ENCODE results near the gene COQ2. TPM values are rescaled to one million over a fixed set of nuclear protein-coding genes. Genes with fewer than 3 reads are reported as not detected.
"Not testable (repeated sequence)": the region's sequence is repeated elsewhere in the genome, so short reads cannot be mapped to it uniquely, and the experiment has no call there.

The COQ2 gene
- total RNA-seq, 2 donors from 2014 or later: 17.8 to 18.7 TPM

DNA sequence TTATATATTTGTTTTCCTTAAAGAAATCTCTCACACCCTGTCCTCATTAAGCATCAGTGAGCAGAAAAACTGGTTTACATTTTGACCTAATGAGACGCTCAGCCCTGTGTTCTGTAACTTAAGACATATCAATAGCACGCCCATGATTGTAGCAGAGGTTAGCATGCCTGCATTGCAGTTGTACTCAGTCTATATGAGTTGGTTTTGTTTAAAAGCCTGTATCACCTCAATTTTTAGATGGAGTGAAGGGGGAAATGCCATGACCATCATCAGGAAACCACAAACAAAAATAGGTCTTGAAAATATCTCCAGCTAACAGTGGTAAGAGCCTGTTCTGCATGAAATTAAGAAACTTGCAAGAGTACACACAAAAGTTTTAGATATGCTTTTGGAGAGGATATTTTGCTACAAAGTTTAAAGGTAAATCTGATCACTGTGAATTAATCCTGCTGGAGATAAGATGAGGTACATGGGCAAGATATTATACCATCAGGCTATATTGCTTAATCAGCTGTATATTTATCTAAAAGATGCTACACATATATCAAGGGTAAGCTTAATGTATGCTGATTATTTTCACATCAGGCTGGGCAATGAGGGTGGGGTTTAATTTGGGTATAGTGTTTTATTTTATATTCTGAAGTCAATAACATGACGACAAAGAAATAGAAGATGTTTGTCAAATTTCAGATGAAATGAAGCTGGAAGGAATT, 13.1 kb upstream of the COQ2 start:
- Mint-ChIP-seq H3K27ac (no peak overlapping the region), H3K36me3 (no peaks in the 10 kb centered on the region), H3K9me3 (no peaks in the 10 kb centered on the region)
- DNase-seq (ENCODE audit: low spot score in 2 of 2) (no peak), ATAC-seq (no peak)

DNA sequence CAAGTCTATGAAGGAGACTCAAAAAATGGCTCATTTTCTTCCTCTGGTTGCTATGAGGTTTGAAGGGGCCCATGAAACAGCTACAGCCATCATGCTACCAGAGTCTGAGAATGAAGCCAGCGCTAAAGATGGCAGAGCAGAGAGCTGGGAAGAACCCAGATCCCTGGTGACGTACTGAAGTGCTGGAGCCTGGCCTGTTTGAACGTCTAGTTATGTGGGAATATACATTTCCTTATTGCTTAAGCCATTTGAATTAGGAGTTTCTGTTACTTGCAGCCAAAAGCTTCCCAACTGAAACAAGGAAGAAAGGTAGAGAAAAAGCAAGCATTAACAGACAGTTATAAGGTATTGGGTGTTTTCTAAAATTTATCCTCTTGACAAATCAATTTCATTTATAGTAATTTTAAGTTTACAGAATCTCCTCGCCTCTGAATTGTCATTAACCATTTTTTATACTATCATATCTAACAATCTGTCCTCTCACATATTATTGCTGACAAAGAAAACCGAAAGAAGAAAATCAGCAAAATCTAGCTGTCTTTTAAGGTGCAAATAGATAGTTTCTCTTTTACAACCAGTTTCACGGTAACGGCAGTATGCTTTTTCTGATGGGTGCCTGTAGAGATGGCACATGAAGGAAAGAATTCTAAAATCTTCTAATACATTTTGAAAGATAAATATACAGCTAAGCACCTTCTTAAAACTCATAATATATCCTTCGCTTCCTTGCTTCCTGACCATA, 8.9 kb upstream of the COQ2 start:
- Mint-ChIP-seq H3K9me3 (peaks cover 0 to 5% of the 10 kb centered on the region in 2 donors), H3K36me3 (peaks cover 0 to 17% of the 10 kb centered on the region in 2 donors), H3K27ac (no peak overlapping the region)
- ATAC-seq (no peak), DNase-seq (ENCODE audit: low spot score in 2 of 2) (no peak)

DNA sequence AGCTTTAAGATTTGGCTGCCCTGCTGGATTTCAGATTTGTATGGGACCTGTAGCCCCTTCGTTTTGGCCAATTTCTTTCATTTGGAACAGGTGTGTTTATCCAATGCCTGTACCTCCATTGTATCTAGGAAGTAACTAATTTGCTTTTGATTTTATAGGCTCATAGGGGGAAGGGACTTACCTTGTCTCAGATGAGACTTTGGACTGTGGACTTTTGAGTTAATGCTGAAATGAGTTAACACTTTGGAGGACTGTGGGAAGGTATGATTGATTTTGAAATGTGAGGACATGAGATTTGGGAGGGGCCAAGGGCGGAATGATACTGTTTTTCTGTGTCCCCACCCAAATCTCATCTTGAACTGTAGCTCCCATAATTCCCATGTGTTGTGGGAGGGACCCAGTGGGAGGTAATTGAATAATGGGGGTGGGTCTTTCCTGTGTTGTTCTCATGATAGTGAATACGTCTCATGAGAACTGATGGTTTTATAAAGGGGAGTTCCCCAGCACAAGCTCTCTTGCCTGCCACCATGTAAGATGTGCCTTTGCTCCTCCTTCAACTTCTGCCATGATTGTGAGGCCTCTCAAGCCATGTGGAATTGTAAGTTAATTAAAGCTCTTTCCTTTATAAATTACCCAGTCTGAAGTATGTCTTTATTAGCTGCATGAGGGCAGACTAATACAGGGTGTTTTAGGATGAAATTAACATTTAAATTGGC, 5.6 kb upstream of the COQ2 start:
- ATAC-seq; H3K9me3 Mint-ChIP-seq; DNase-seq (ENCODE audit: low spot score in 2 of 2); H3K27ac Mint-ChIP-seq: not testable (repeated sequence)
- H3K36me3 Mint-ChIP-seq: peaks cover 0 to 17% of the 10 kb centered on the region in 2 donors

DNA sequence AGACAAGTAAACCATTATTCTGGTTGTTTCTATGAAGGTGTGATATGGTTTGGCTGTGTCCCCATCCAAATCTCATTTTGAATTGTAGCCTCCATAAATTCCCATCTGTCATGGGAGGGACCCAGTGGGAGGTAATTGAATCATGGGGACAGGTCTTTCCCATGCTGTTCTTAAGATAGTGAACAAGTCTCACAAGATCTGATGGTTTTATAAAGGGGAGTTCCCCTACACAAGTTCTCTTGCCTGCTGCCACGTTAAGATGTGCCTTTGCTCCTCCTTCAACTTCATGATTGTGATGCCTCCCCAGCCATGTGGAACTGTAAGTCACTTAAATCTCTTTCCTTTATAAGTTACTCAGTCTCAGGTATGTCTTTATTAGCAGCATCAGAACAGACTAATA, 3.8 kb upstream of the COQ2 start:
- not testable (repeated sequence) for ATAC-seq; H3K9me3 Mint-ChIP-seq; H3K27ac Mint-ChIP-seq; DNase-seq (ENCODE audit: low spot score in 2 of 2)
- peaks cover 8 to 17% of the 10 kb centered on the region in 2 donors for H3K36me3 Mint-ChIP-seq

DNA sequence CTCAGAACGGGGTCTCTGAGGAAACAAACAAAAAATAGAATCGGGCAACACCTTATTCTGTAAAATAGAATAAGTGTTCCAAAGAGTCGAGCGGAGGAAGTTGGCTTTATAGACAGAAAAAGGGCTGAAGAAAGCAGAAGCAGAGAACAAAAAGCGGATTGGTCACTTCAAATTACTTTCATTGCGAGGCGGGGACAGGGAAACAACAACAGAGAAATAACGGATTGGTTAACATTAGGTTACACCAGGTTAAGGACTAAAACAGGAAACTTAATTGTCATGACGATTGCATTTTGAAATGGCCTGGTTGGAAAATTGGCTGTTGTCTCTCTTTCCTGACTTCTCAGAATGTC, 433 bp upstream of the COQ2 start:
- peaks cover 5 to 9% of the 10 kb centered on the region in 2 donors for H3K36me3 Mint-ChIP-seq

DNA sequence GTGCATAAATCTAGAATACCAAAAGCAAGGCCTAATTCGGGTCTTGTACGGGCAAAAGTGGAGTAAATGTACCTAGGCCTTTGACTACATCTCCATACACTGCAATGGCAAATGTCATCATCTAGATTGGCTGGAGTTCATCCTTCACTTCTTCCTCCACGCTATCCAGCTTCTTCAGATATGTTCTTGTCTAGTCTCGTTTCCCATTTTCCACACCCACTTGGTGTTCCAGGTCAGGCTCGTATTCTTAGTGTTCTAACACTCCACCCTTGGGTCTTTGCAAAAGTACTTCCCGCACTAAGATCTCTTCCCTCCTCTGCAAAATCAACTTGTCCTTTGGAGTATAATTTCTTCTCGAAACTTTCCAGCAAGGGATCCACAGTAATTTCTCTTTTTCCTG, 1.4 kb downstream of the COQ2 start:
- Mint-ChIP-seq H3K27ac (peak overlapping the region in 1 of 2 donors; percentile 96), H3K36me3 (peaks cover 0 to 13% of the 10 kb centered on the region in 2 donors), H3K9me3 (no peaks in the 10 kb centered on the region)
- DNase-seq (ENCODE audit: low spot score in 2 of 2) (no peak), ATAC-seq (no peak)

More for the DNA sequence above, 433 bp upstream of the COQ2 start:
- ATAC-seq (peak in 1 of 2 donors; percentile 9), DNase-seq (ENCODE audit: low spot score in 2 of 2) (no peak)
- Mint-ChIP-seq H3K27ac (peak overlapping the region; percentile 96 to 98), H3K9me3 (no peaks in the 10 kb centered on the region)

DNA sequence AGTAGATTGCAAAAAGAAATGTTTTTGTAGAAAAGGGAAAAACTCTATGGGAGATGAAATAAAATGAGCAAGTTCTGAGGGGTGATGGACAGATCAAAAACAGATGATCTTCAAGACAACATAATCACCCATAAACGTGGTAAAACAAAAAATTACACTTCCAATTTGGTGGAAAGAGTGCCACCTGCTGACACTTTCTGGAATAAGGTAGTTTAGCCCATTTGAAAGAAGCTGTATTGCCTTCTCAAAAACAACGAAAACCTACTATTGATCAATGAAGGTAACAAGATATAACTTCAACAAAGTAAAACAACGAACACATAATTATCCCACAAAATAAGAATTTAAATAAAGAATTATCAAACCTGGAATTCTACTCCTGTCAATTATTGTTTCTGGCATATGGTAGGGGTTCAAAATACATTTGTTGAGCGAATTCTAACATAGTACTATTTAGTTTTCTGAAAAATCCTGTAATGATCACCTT, 2.5 kb downstream of the COQ2 start:
- Mint-ChIP-seq H3K9me3 (no peaks in the 10 kb centered on the region), H3K36me3 (peaks cover 0 to 13% of the 10 kb centered on the region in 2 donors), H3K27ac (no peak overlapping the region)
- no peak for ATAC-seq
- DNase-seq (ENCODE audit: low spot score in 2 of 2): peak in 1 of 2 donors; percentile 76

DNA sequence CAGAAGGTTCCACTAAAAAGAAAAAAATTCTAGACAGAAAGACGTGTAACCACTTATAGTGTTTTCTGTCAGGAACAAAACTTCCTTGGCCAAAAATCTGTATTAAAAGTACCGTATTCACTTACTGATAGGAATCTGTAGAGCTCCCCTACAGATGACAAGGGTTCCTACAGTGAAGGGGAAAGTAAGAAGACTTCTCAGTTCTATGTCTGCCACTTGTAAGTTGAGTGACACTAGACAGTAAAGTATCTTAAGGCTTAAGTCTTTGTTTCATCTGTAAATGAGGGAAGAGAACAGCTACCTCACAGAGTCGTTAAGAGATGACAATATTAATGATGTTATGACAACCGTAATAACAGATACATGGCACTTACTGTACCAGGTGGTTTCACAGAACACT, 3.3 kb downstream of the COQ2 start:
- no peaks in the 10 kb centered on the region for H3K9me3 Mint-ChIP-seq
- ATAC-seq (no peak), DNase-seq (ENCODE audit: low spot score in 2 of 2) (no peak)
- H3K27ac Mint-ChIP-seq: no peak overlapping the region
- H3K36me3 Mint-ChIP-seq: peaks cover 4 to 13% of the 10 kb centered on the region in 2 donors

DNA sequence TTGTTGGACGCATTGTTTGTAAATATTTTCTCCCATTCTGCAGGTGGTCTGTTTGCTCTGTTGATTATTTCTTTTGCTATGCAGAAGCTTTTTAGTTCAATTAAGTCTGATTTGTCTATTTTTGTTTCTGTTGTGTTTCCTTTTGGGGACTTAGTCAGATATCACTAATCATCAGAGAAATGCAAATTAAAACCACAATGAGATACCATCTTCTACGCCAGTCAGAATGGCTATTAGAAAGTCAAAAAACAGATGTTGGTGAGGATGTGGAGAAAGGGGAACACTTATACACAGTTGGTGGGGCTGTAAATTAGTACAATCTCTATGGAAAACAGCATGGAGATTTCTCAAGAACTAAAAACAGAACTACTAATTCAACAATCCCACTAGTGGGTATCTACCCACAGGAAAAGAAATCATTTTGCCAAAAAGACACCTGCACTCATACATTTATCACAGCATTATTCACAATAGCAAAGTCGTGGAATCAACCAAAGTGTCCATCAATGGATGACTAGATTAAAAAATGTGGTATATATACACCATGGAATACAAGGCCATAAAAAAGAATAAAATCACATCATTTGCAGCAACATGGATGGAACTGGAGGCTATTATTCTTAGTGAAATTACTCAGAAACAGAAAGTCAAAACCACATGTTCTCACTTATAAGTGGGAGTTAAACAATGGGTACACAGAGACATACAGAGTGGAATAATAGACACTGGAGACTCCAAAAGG, 8.1 kb downstream of the COQ2 start:
- peak; percentile 57 to 79 for ATAC-seq
- no peak overlapping the region for H3K27ac Mint-ChIP-seq
- DNase-seq (ENCODE audit: low spot score in 2 of 2): no peak
- H3K36me3 Mint-ChIP-seq: peaks cover 4 to 20% of the 10 kb centered on the region in 2 donors
- H3K9me3 Mint-ChIP-seq: no peaks in the 10 kb centered on the region

DNA sequence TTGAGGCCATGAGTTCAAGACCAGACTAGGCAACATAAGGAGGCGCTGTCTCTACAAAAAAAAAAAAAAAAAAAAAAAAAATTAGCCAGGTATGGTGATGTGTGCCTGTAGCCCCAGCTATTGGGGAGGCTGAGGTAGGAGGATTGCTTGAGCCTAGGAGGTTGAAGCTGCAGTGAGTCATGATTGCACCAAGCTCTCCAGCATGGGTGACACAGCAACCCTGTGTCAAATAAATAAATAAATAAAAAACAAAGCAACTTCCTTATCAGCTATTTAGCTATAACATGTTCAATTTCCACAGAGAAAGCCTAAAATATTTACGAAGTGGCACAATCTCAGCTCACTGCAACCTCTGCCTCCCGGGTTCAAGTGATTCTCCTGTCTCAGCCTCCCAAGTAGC, 10.7 kb downstream of the COQ2 start:
- ATAC-seq; H3K27ac Mint-ChIP-seq; H3K9me3 Mint-ChIP-seq; DNase-seq (ENCODE audit: low spot score in 2 of 2): not testable (repeated sequence)
- peaks cover 2 to 20% of the 10 kb centered on the region in 2 donors for H3K36me3 Mint-ChIP-seq

DNA sequence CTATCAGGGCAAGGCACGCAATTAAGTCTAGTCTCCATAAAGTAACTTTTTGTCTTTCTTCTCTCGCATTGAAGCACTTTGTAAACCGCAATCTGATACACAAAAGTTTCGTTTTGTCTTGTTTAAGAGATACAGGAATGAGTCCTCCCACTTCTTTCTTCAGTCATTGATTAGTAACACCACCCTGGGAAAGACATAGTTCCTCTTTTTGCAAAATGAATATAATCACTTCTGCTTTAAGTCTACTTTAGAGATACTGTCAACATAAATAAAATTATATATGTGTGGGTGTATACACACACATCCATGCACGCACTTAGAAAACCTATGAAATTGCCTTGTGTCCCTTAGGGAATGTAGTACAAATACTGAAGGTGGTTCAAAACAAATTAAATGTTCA, 11.7 kb downstream of the COQ2 start:
- no peaks in the 10 kb centered on the region for H3K9me3 Mint-ChIP-seq
- DNase-seq (ENCODE audit: low spot score in 2 of 2) (no peak), ATAC-seq (no peak)
- no peak overlapping the region for H3K27ac Mint-ChIP-seq
- peaks cover 7 to 20% of the 10 kb centered on the region in 2 donors for H3K36me3 Mint-ChIP-seq

DNA sequence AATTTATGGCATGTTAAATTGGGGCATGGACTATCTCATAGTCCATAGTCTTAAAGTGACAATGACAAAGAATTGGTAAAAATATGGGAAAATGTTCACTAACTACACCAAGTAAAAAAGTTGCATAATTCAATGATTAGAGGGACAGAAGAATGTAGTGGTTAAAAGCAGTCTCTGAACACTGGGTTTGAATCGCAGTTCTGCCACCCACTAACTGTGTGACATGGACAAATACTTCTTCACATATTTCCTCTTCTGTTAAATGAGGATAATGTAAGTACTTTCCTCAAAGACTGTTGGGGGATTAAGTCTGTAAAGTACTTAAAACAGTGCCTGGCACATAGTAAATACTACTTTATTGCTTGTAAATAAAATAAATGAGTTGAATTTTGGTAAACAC, 15.3 kb downstream of the COQ2 start:
- Mint-ChIP-seq H3K9me3 (no peaks in the 10 kb centered on the region), H3K27ac (no peak overlapping the region), H3K36me3 (peaks cover 0 to 7% of the 10 kb centered on the region in 2 donors)
- DNase-seq (ENCODE audit: low spot score in 2 of 2) (no peak), ATAC-seq (no peak)

DNA sequence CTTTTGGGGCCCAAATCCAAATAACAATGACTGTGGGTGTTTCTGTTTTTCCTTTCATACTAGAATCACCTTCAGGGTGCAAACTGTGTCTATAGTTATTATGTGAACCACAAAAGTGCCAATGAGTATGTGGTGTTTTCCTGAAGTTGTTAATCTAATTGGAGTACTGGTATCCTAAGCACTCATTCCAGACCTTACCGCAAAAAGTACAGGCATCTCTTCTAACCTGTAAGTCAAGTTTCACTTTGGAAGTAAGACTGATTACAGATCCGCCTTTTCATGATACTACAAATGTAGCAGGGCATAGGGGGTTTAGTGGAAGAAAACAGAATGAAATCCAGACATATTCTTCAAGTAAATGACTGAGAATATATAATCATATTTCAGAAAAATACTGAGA, 16.1 kb downstream of the COQ2 start:
- no peak for ATAC-seq
- peaks cover 0 to 7% of the 10 kb centered on the region in 2 donors for H3K36me3 Mint-ChIP-seq
- DNase-seq (ENCODE audit: low spot score in 2 of 2): no peak
- H3K27ac Mint-ChIP-seq: peak overlapping the region in 1 of 2 donors; percentile 69
- no peaks in the 10 kb centered on the region for H3K9me3 Mint-ChIP-seq

DNA sequence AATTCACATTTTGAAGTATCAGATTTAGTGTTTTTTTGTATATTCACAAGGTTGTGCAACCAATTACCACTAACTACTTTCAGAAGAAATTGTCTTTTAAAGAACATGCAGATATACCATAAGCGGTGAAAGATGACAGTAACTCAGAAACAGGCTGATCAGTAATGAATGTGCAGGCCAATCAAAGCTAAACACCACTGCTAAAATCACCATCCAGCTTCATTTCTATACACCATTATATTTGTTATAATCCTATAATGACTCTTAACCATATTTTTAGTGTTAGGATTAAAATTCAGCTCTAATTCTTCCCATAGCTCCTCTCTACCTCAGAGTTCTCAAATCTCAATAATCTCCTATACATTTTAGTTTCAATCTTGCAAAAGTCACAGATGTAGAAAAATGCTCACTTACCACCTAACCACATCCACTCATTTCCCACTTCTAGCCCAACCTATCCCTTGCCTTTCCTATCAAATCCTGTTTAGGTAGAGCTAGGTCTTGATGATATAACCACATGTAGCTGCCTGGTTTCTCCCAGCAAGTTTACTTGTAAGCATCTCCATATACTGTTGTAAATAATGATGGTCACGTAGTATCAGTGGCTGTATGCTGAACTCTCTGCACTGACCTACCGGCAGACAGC, 16.6 kb downstream of the COQ2 start:
- ATAC-seq (peak; percentile 52 to 79), DNase-seq (ENCODE audit: low spot score in 2 of 2) (no peak)
- Mint-ChIP-seq H3K36me3 (peaks cover 0 to 7% of the 10 kb centered on the region in 2 donors), H3K27ac (peak overlapping the region in 1 of 2 donors; percentile 69), H3K9me3 (no peaks in the 10 kb centered on the region)

DNA sequence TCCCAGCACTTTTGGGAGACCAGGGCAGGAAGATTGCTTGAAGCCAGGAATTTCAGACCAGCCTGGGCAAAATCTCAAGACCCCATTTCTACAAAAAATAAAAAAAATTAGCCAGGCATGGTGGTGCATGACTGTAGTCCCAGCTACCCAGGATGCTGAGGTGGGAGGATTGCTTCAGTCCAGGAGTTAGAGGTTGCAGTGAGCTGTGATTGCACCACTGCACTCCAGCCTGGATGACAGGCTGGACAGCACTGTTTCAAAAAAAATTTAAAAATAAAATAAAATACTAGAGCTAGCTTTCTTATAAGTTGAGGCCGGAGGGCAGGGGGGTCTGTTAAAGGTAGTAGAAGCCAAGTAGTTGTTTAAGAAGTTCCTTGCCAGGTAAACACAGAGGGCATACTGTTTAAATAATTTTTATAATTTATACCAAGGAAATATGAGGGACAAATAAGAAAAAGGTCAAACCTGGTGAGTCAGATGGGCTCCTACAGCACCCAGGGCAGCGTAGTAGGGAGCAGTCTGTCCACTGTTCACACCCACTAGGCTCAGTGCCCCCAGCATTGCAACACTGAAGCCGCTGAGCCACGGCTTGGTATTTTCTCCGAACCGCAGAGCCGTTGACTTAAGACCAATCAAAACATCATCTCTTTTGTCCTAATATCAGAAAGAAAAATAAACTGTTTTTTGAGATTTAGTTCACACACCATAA, 17.3 kb downstream of the COQ2 start:
- Mint-ChIP-seq H3K9me3 (no peaks in the 10 kb centered on the region), H3K27ac (no peak overlapping the region), H3K36me3 (peaks cover 0 to 7% of the 10 kb centered on the region in 2 donors)
- ATAC-seq (peak in 1 of 2 donors; percentile 47), DNase-seq (ENCODE audit: low spot score in 2 of 2) (no peak)
